H9 (cell line): ENCODE results near the gene SCGB2A2. TPM values are rescaled to one million over a fixed set of nuclear protein-coding genes. Genes with fewer than 3 reads are reported as not detected.

Experiments used
- DNase-seq: peaks from one replicate; pipeline ENCODE4 v3.0.0-alpha.2; 2017
- H2AFZ ChIP-seq: one replicate; pipeline ENCODE4 v1.6.1; 2013; ENCODE audit warnings: mild to moderate bottlenecking, low read length, control low read depth, moderate library complexity
- H2AK5ac ChIP-seq: 2 replicates; pipeline ENCODE4 v1.6.1; 2013; ENCODE audit warnings: low read length, control low read depth, mixed read lengths; ENCODE audit not compliant: insufficient read length
- H2BK120ac ChIP-seq: one replicate; pipeline ENCODE4 v1.6.1; 2013; ENCODE audit warnings: low read depth, mild to moderate bottlenecking, low read length, control low read depth, inconsistent platforms; ENCODE audit not compliant: poor library complexity, severe bottlenecking
- H2BK12ac ChIP-seq: 2 replicates; pipeline ENCODE4 v1.6.1; 2013; ENCODE audit warnings: low read length, control low read depth, mixed read lengths, low read depth; ENCODE audit not compliant: insufficient read length
- H2BK15ac ChIP-seq: 2 replicates; pipeline ENCODE4 v1.6.1; 2013; ENCODE audit warnings: low read depth, low read length, control low read depth
- H2BK20ac ChIP-seq: one replicate; pipeline ENCODE4 v1.6.1; 2013; ENCODE audit warnings: low read depth, mild to moderate bottlenecking, low read length, control low read depth, inconsistent platforms; ENCODE audit not compliant: poor library complexity, severe bottlenecking
- H2BK5ac ChIP-seq: 2 replicates; pipeline ENCODE4 v1.6.1; 2013; ENCODE audit warnings: low read length, control low read depth, mixed read lengths; ENCODE audit not compliant: insufficient read length
- H3K14ac ChIP-seq: 2 replicates; pipeline ENCODE4 v1.6.1; 2013; ENCODE audit warnings: low read length, control low read depth; ENCODE audit not compliant: insufficient read depth
- H3K18ac ChIP-seq: 2 replicates; pipeline ENCODE4 v1.6.1; 2013; ENCODE audit warnings: low read depth, mild to moderate bottlenecking, mixed read lengths, low read length, control low read depth; ENCODE audit not compliant: insufficient read length
- H3K23ac ChIP-seq: 2 replicates; pipeline ENCODE4 v1.6.1; 2013; ENCODE audit warnings: low read length, control low read depth, mixed read lengths, low read depth; ENCODE audit not compliant: insufficient read length
- H3K23me2 ChIP-seq: 2 replicates; pipeline ENCODE4 v1.6.1; 2013; ENCODE audit warnings: low read depth, mild to moderate bottlenecking, mixed read lengths, low read length, control low read depth; ENCODE audit not compliant: insufficient read length, poor library complexity, severe bottlenecking
- H3K27ac ChIP-seq: 2 replicates; pipeline ENCODE4 v1.5.1; 2013; ENCODE audit warnings: low read length, control low read depth, mixed read lengths, low read depth; ENCODE audit not compliant: insufficient read length
- H3K27me3 ChIP-seq: 2 replicates; pipeline ENCODE4 v1.6.1; 2013; ENCODE audit warnings: low read length, control low read depth, inconsistent platforms; ENCODE audit not compliant: insufficient read depth
- H3K4ac ChIP-seq: 2 replicates; pipeline ENCODE4 v1.6.1; 2013; ENCODE audit warnings: low read depth, mild to moderate bottlenecking, control low read depth, inconsistent platforms, low read length, moderate library complexity
- H3K4me1 ChIP-seq: 2 replicates; pipeline ENCODE4 v1.6.1; 2013; ENCODE audit warnings: low read length, control low read depth, inconsistent platforms; ENCODE audit not compliant: insufficient read depth
- H3K4me2 ChIP-seq: 2 replicates; pipeline ENCODE4 v1.6.1; 2013; ENCODE audit warnings: low read length, control low read depth, mixed read lengths; ENCODE audit not compliant: insufficient read length, insufficient read depth
- H3K56ac ChIP-seq: 2 replicates; pipeline ENCODE4 v1.6.1; 2013; ENCODE audit warnings: low read depth, mild to moderate bottlenecking, mixed read lengths, low read length, control low read depth; ENCODE audit not compliant: insufficient read length
- H3K79me1 ChIP-seq: 2 replicates; pipeline ENCODE4 v1.6.1; 2013; ENCODE audit warnings: low read depth, mild to moderate bottlenecking, moderate library complexity, low read length, control low read depth, inconsistent platforms; ENCODE audit not compliant: insufficient read depth, poor library complexity, severe bottlenecking
- H3K79me2 ChIP-seq: 2 replicates; pipeline ENCODE4 v1.6.1; 2013; ENCODE audit warnings: low read length, control low read depth, inconsistent platforms; ENCODE audit not compliant: insufficient read depth
- H3K9ac ChIP-seq: 2 replicates; pipeline ENCODE4 v1.6.1; 2013; ENCODE audit warnings: low read length, control low read depth, mixed read lengths; ENCODE audit not compliant: insufficient read length; ENCODE audit errors: extremely low read depth
- H3K9me3 ChIP-seq: one replicate; pipeline ENCODE4 v1.6.1; 2013; ENCODE audit warnings: low read depth, low read length, inconsistent platforms; ENCODE audit not compliant: control insufficient read depth
- H3T11ph ChIP-seq: one replicate; pipeline ENCODE4 v1.6.1; 2013; ENCODE audit warnings: mild to moderate bottlenecking, low read length, control low read depth, inconsistent platforms
- H4K20me1 ChIP-seq: one replicate; pipeline ENCODE4 v1.6.1; 2013; ENCODE audit not compliant: control insufficient read depth, insufficient read length, insufficient read depth
- H4K5ac ChIP-seq: 2 replicates; pipeline ENCODE4 v1.6.1; 2013; ENCODE audit warnings: low read depth, mild to moderate bottlenecking, mixed read lengths, low read length, control low read depth; ENCODE audit not compliant: insufficient read length
- H4K8ac ChIP-seq: replicated peaks from 2 replicates; pipeline ENCODE4 v1.6.1; 2013; ENCODE audit warnings: low read length, control low read depth, mixed read lengths, low read depth; ENCODE audit not compliant: insufficient read length
- H4K91ac ChIP-seq: 2 replicates; pipeline ENCODE4 v1.6.1; 2013; ENCODE audit warnings: low read depth, mild to moderate bottlenecking, moderate library complexity, mixed read lengths, low read length, control low read depth; ENCODE audit not compliant: insufficient read length
- H3K27ac Mint-ChIP-seq, 3 experiments: 2 replicates in 2 of 3; 3 replicates in 1 of 3; pipeline ENCODE4 v1.8.0; 2020 to 2021; ENCODE audit warnings: mixed read lengths in 3 of 3, mild to moderate bottlenecking in 1 of 3, moderate library complexity in 1 of 3
- H3K27me3 Mint-ChIP-seq: 2 replicates; pipeline ENCODE4 v1.8.0; 2021; ENCODE audit warnings: low read depth, mild to moderate bottlenecking, moderate library complexity, mixed read lengths
- H3K36me3 Mint-ChIP-seq, 3 experiments: 2 replicates in 2 of 3; 3 replicates in 1 of 3; pipeline ENCODE4 v1.8.0; 2020 to 2021; ENCODE audit warnings: low read depth in 3 of 3, mixed read lengths in 3 of 3; ENCODE audit not compliant: insufficient read depth in 1 of 3
- H3K4me1 Mint-ChIP-seq, 2 experiments: 2 replicates each; pipeline ENCODE4 v1.8.0; 2020; ENCODE audit warnings: mixed read lengths in 2 of 2
- H3K4me3 Mint-ChIP-seq, 2 experiments: 2 replicates in 1 of 2; 3 replicates in 1 of 2; pipeline ENCODE4 v1.8.0; 2020 to 2021; ENCODE audit warnings: mild to moderate bottlenecking in 2 of 2, mixed read lengths in 2 of 2, moderate library complexity in 1 of 2
- H3K9me3 Mint-ChIP-seq, 2 experiments: 2 replicates in 1 of 2; 3 replicates in 1 of 2; pipeline ENCODE4 v1.8.0; 2020; ENCODE audit warnings: mild to moderate bottlenecking in 2 of 2, mixed read lengths in 2 of 2, moderate library complexity in 1 of 2
- CTCF ChIP-seq: fragments of 200-600 bp; sonication (generic); conservative IDR thresholded peaks from 3 replicates; pipeline ENCODE4 v1.8.0; 2021; ENCODE audit warnings: antibody characterized with exemption, mild to moderate bottlenecking
- WGBS: extraction: QIAGEN DNeasy Blood & Tissue Kit; methylation state at CpG from one replicate; pipeline ENCODE4 v1.1.7; 2013; ENCODE audit warnings: missing lambda C conversion rate, low lambda C conversion rate, mixed read lengths; ENCODE audit not compliant: insufficient read length; ENCODE audit errors: extremely low coverage; 5-methylcytosine and 5-hydroxymethylcytosine counted together
- total RNA-seq: library from RNA; stranded (reverse); gene quantifications from 2 replicates; pipeline ENCODE4 v1.2.1, GENCODE V29; 2021

The SCGB2A2 gene
- total RNA-seq, 1 experiment from 2014 or later = not detected

GRCh38 chr11:62267576-62267975, 2.4 kb upstream of the SCGB2A2 start:
- Histone ChIP-seq H3K23ac (no peak overlapping the region), H2BK15ac (no peak overlapping the region), H3K79me2 (no peaks in the 10 kb centered on the region), H3K14ac (no peak overlapping the region), H4K5ac (no peak overlapping the region), H2AK5ac (no peak overlapping the region), H4K20me1 (no peaks in the 10 kb centered on the region), H3T11ph (no peak overlapping the region), H2BK12ac (no peak overlapping the region), H2BK120ac (no peak overlapping the region), H3K23me2 (no peaks in the 10 kb centered on the region), H2BK5ac (no peak overlapping the region), H4K91ac (no peak overlapping the region), H3K4me1 (peaks cover 3% of the 10 kb centered on the region; the same call in 1 of the 2 replicates), H3K4me2 (no peak overlapping the region), H2BK20ac (no peak overlapping the region), H3K4ac (no peak overlapping the region), H3K56ac (no peak overlapping the region), H4K8ac (no peak overlapping the region), H2AFZ (no peak overlapping the region), H3K18ac (no peak overlapping the region), H3K9me3 (no peaks in the 10 kb centered on the region), H3K79me1 (no peaks in the 10 kb centered on the region), H3K27ac (no peak overlapping the region), H3K27me3 (no peaks in the 10 kb centered on the region), H3K9ac (no peak overlapping the region)
- peaks cover 6% of the 10 kb centered on the region for H3K27me3 Mint-ChIP-seq
- no peaks in the 10 kb centered on the region for H3K9me3 Mint-ChIP-seq
- WGBS = no CpG with 5 or more reads among the region's 3 CpGs
- H3K4me3 Mint-ChIP-seq = no peak overlapping the region
- H3K4me1 Mint-ChIP-seq = peaks cover 0 to 4% of the 10 kb centered on the region in 2 experiments; a peak in 2 of 4 replicates
- TF ChIP-seq CTCF = no peak
- no peaks in the 10 kb centered on the region; a peak in 1 of 7 replicates for H3K36me3 Mint-ChIP-seq
- H3K27ac Mint-ChIP-seq = no peak overlapping the region
- DNase-seq = no peak
